Endodermal cell (in vitro differentiated cells): Measurements from ENCODE around the gene EFTUD2. TPM values are rescaled to one million over a fixed set of nuclear protein-coding genes. Genes with fewer than 3 reads are reported as not detected.

ENCODE experiments used
- DNase-seq: peaks from one replicate; pipeline ENCODE4 v3.0.0-alpha.2; 2017
- H3K27ac ChIP-seq: 2 replicates; pipeline ENCODE4 v1.5.1; 2013; ENCODE audit warnings: mild to moderate bottlenecking, low read depth, low read length, moderate library complexity
- H3K27me3 ChIP-seq: 2 replicates; pipeline ENCODE4 v1.6.1; 2013; ENCODE audit warnings: mild to moderate bottlenecking, low read length, moderate library complexity; ENCODE audit not compliant: insufficient read depth, control insufficient read depth, poor library complexity, severe bottlenecking
- H3K36me3 ChIP-seq: 2 replicates; pipeline ENCODE4 v1.7.0; 2013; ENCODE audit warnings: mild to moderate bottlenecking, low read length, moderate library complexity; ENCODE audit not compliant: control insufficient read depth, insufficient read depth
- H3K4me1 ChIP-seq: one replicate; pipeline ENCODE4 v1.7.0; 2013; ENCODE audit warnings: low read length; ENCODE audit not compliant: control insufficient read depth, insufficient read depth
- H3K4me3 ChIP-seq: 2 replicates; pipeline ENCODE4 v1.5.1; 2013; ENCODE audit warnings: mild to moderate bottlenecking, low read length, moderate library complexity
- H3K9ac ChIP-seq: 2 replicates; pipeline ENCODE4 v1.6.1; 2013; ENCODE audit warnings: mild to moderate bottlenecking, low read length, moderate library complexity; ENCODE audit not compliant: poor library complexity, severe bottlenecking; ENCODE audit errors: extremely low read depth
- H3K9me3 ChIP-seq: 2 replicates; pipeline ENCODE4 v1.6.1; 2013; ENCODE audit warnings: mild to moderate bottlenecking, low read length, moderate library complexity; ENCODE audit not compliant: control insufficient read depth
- H3K27ac Mint-ChIP-seq: 2 replicates; pipeline ENCODE4 v1.8.0; 2020; ENCODE audit warnings: mixed read lengths
- H3K27me3 Mint-ChIP-seq: 2 replicates; pipeline ENCODE4 v1.8.0; 2021; ENCODE audit warnings: mild to moderate bottlenecking, mixed read lengths; ENCODE audit not compliant: insufficient read depth
- H3K36me3 Mint-ChIP-seq: 2 replicates; pipeline ENCODE4 v1.8.0; 2020; ENCODE audit warnings: low read depth, mixed read lengths
- H3K4me1 Mint-ChIP-seq: 2 replicates; pipeline ENCODE4 v1.8.0; 2020; ENCODE audit warnings: mixed read lengths
- H3K4me3 Mint-ChIP-seq: 2 replicates; pipeline ENCODE4 v1.8.0; 2020; ENCODE audit warnings: mild to moderate bottlenecking, moderate library complexity, mixed read lengths
- H3K9me3 Mint-ChIP-seq: 2 replicates; pipeline ENCODE4 v1.8.0; 2020; ENCODE audit warnings: mild to moderate bottlenecking, mixed read lengths
- WGBS, 2 experiments: methylation state at CpG; one replicate each; pipeline versions ENCODE4 v1.1.5 to v1.1.7; 2013; ENCODE audit warnings: missing lambda C conversion rate in 2 of 2, mixed read lengths in 1 of 2; ENCODE audit not compliant: insufficient coverage in 1 of 2, insufficient read length in 1 of 2; 5-methylcytosine and 5-hydroxymethylcytosine counted together
- total RNA-seq, 2 donors: library from RNA; stranded (reverse); fragmentation: NEBNext Ultra II Directional in 1 of 2; extraction: Animal tissue kit (Norgen Biotek cat#: 25700) in 1 of 2; gene quantifications; 2 replicates in 1 of 2; 3 replicates in 1 of 2; pipeline ENCODE4 v1.2.1, GENCODE V29; 2021
- TF ChIP-seq, protein P1 (sequence below): fragments of 200-600 bp; sonication (generic); conservative IDR thresholded peaks from 2 replicates; pipeline ENCODE4 v1.5.0; 2021; ENCODE audit warnings: antibody characterized with exemption, mild to moderate bottlenecking

The EFTUD2 gene
- total RNA-seq, 2 donors from 2014 or later = 145 to 171 TPM

DNA sequence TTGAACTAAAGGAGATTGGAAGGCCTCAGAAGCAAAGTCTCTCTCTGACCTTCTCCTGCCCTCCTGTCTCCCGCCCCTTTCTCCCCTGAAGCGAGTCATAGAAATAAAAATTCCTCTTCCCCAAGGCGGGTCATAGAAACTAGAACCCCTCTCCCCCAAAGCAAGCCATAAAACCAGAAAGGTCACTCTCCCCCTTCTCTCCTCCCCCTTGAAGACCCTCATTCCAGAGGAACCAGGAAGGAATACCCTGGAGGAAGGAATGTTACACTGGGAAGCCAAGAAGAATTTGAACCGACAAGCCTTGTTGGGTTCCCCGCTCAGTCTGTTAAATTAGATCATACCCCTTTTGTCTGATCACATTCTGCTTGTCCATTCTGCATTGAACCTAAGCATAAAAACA is 66.4 kb downstream of the EFTUD2 start:
- Mint-ChIP-seq H3K9me3 (no peaks in the 10 kb centered on the region), H3K27me3 (peaks cover 9% of the 10 kb centered on the region), H3K4me1 (peaks cover 22% of the 10 kb centered on the region), H3K36me3 (no peaks in the 10 kb centered on the region), H3K27ac (peak overlapping the region; percentile 36), H3K4me3 (no peak overlapping the region)
- Histone ChIP-seq H3K36me3 (no peaks in the 10 kb centered on the region), H3K27ac (no peak overlapping the region), H3K4me1 (peaks cover 10% of the 10 kb centered on the region), H3K9ac (no peak overlapping the region), H3K4me3 (no peak overlapping the region), H3K9me3 (no peaks in the 10 kb centered on the region), H3K27me3 (no peaks in the 10 kb centered on the region)
- TF ChIP-seq, protein P1, sequence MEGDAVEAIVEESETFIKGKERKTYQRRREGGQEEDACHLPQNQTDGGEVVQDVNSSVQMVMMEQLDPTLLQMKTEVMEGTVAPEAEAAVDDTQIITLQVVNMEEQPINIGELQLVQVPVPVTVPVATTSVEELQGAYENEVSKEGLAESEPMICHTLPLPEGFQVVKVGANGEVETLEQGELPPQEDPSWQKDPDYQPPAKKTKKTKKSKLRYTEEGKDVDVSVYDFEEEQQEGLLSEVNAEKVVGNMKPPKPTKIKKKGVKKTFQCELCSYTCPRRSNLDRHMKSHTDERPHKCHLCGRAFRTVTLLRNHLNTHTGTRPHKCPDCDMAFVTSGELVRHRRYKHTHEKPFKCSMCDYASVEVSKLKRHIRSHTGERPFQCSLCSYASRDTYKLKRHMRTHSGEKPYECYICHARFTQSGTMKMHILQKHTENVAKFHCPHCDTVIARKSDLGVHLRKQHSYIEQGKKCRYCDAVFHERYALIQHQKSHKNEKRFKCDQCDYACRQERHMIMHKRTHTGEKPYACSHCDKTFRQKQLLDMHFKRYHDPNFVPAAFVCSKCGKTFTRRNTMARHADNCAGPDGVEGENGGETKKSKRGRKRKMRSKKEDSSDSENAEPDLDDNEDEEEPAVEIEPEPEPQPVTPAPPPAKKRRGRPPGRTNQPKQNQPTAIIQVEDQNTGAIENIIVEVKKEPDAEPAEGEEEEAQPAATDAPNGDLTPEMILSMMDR = peak; percentile 63
- WGBS, 2 experiments = 50 to 85% methylated on average over 2 to 5 of the region's 5 CpGs
- peak; percentile 66 for DNase-seq

DNA sequence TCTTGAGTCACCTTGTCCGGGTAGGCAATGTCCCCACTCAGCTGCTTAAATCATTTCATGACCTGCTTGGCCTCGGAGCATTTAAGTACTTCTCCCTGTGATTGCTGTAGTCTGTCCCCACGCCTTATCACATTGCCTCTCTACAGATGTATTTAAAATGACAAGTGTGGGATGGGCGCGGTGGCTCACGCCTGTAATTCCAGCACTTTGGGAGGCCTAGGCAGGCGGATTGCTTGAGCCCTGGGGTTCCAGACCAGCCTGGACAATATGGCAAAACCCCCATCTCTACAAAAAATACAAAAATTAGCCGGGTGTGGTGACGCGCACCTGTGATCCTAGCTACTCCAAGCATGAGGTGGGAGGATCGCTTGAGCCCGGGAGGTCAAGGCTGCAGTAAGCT is 67.9 kb downstream of the EFTUD2 start:
- H3K4me1 ChIP-seq = peaks cover 10% of the 10 kb centered on the region
- H3K27ac ChIP-seq = no peak overlapping the region
- Mint-ChIP-seq H3K4me1 (peaks cover 22% of the 10 kb centered on the region), H3K9me3 (no peaks in the 10 kb centered on the region), H3K4me3 (peak overlapping the region; percentile 84), H3K27ac (no peak overlapping the region), H3K36me3 (no peaks in the 10 kb centered on the region), H3K27me3 (peaks cover 7% of the 10 kb centered on the region)
- no peak overlapping the region for H3K9ac ChIP-seq
- WGBS, 2 experiments = 77 to 85% methylated on average over 12 of the region's 12 CpGs
- peak; percentile 74 for DNase-seq
- no peaks in the 10 kb centered on the region for H3K36me3 ChIP-seq
- TF ChIP-seq, protein P1 = no peak
- H3K27me3 ChIP-seq = no peaks in the 10 kb centered on the region
- no peak overlapping the region for H3K4me3 ChIP-seq
- no peaks in the 10 kb centered on the region for H3K9me3 ChIP-seq

DNA sequence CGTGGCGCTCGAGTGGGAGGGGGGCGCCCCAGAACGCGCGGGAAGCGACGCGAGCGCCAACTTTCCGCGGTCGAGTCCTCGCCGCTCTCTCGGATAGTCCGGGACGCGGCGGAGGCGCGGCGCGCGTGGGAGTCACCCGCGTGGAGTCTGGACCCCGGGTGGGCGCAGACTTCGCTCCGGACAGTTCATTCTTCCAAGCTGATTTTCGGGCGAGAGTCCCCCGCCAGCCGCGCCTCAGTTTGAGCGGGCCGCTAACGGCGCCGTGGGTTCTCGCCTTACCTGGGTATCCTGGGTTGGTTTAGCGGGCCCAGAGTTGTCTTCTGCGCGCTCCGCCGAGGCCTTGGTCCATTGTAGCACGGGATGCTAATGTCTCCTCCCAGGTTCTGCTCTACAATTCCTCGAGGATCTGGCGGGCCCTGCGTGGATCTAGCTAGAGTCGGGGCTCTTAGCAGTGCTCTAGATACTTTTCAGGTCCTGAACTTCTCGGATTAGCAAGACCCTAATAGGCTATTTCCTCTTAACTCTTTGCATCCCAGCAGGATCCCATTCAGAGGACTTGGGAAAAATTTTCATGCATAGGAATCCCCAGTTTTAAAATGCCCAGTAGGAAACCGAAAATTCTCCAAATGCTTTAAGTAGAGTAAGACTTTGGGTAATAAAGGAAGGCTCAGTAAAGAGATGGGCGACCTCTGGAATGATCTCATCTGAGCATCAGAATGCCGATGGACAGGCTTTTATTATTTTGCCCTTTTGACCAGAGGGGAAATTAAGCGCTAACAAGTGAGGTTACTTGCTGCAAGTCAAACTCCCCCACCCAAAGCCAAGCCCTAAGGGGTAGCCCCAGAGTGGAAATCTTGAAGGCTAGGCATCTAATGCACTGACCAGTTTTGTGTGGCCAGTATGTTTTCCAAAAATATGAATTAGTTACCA is 68.6 kb downstream of the EFTUD2 start:
- H3K27ac ChIP-seq = peak overlapping the region; percentile 60
- H3K27me3 ChIP-seq = no peaks in the 10 kb centered on the region
- peak overlapping the region; percentile 49 for H3K9ac ChIP-seq
- Mint-ChIP-seq H3K4me3 (peak overlapping the region; percentile 84), H3K27ac (peak overlapping the region; percentile 88), H3K9me3 (no peaks in the 10 kb centered on the region), H3K27me3 (peaks cover 7% of the 10 kb centered on the region), H3K36me3 (no peaks in the 10 kb centered on the region), H3K4me1 (peaks cover 22% of the 10 kb centered on the region)
- TF ChIP-seq, protein P1 = no peak
- WGBS, 2 experiments = 2 to 3% methylated on average over 22 to 58 of the region's 58 CpGs
- peak overlapping the region; percentile 85 for H3K4me3 ChIP-seq
- H3K36me3 ChIP-seq = no peaks in the 10 kb centered on the region
- no peaks in the 10 kb centered on the region for H3K9me3 ChIP-seq
- peaks cover 10% of the 10 kb centered on the region for H3K4me1 ChIP-seq
- DNase-seq = peak; percentile 88
